ENCODE measurements around the gene ACVR1C.
"Not testable (repeated sequence)": the region's sequence is repeated elsewhere in the genome, so short reads cannot be mapped to it uniquely, and the experiment has no call there.

ACVR1C gene

DNA sequence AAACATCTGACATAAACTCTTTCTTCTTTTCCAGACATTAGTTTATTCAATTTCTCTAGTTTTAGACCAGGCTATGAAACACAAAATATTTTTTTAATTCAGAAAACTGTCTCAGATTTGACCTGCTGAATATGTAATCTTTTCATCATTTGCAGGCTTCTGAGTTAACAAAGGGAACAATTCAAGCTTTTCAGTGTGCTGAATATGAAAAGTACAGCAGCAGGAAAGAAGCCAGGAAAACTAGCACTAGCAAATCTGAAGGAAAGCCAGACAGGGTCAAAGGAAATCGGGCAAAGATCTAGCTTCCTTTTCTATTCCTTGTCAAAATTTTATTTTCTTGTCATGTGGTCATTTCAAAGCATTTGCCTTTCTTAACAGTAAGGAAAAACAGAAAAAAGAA lies 35.3 kb downstream of the ACVR1C start:
- H3K4me3 ChIP-seq (ENCODE audit: control insufficient read depth, low read depth, low read length) = no peak overlapping the region
- DNase-seq (ENCODE audit: low read depth) = no peak
- TF ChIP-seq, protein P1, sequence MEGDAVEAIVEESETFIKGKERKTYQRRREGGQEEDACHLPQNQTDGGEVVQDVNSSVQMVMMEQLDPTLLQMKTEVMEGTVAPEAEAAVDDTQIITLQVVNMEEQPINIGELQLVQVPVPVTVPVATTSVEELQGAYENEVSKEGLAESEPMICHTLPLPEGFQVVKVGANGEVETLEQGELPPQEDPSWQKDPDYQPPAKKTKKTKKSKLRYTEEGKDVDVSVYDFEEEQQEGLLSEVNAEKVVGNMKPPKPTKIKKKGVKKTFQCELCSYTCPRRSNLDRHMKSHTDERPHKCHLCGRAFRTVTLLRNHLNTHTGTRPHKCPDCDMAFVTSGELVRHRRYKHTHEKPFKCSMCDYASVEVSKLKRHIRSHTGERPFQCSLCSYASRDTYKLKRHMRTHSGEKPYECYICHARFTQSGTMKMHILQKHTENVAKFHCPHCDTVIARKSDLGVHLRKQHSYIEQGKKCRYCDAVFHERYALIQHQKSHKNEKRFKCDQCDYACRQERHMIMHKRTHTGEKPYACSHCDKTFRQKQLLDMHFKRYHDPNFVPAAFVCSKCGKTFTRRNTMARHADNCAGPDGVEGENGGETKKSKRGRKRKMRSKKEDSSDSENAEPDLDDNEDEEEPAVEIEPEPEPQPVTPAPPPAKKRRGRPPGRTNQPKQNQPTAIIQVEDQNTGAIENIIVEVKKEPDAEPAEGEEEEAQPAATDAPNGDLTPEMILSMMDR (IDR thresholded peaks at IDR 0.05; ENCODE audit: control insufficient read depth, insufficient read depth, low read depth, low read length, missing control alignments) = no peak

DNA sequence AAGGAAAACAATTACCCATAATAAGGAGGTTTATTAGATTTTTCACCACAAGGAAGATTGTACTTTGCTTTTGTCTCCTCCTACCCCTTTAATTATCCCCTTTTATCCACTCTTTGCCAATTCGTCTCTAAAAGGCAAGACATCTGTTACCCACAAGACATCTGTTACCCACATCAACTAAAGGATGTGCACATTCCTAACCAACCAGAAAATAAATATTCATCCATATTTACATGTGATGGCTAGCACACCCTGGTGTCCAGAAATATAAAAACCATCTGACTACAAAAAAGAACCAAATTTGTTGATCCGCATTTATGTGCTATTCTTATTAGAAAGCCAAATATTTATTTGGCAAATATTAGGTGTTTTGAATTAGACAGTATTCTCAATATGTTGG lies 35.7 kb downstream of the ACVR1C start:
- peak; percentile 18 for DNase-seq (ENCODE audit: low read depth)
- TF ChIP-seq, protein P1 (IDR thresholded peaks at IDR 0.05; ENCODE audit: control insufficient read depth, insufficient read depth, low read depth, low read length, missing control alignments) = peak; percentile 32
- H3K4me3 ChIP-seq (ENCODE audit: control insufficient read depth, low read depth, low read length) = no peak overlapping the region

DNA sequence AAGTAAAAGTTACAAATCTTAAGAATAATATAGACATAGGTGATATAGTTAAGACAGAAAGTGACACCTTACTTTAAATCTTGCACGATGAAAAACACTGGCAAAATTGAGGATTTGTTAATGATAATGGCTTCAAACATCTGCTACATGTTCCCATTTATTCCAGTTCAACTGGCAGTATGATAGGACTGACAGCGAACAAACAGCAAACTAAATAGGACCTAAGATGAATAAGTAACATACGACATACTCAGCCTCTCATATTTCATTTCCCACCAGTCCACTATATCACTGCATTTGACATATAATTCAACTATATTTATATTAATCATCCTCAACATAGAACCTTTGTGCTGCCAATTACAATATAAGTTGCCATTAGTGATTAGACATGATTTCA lies 36.3 kb downstream of the ACVR1C start:
- TF ChIP-seq, protein P1 (IDR thresholded peaks at IDR 0.05; ENCODE audit: control insufficient read depth, insufficient read depth, low read depth, low read length, missing control alignments) = no peak
- no peak for DNase-seq (ENCODE audit: low read depth)
- no peak overlapping the region for H3K4me3 ChIP-seq (ENCODE audit: control insufficient read depth, low read depth, low read length)

- no peak overlapping the region for H3K4me3 ChIP-seq (ENCODE audit: control insufficient read depth, low read depth, low read length)
- no peak for DNase-seq (ENCODE audit: low read depth)
- TF ChIP-seq, protein P1 (IDR thresholded peaks at IDR 0.05; ENCODE audit: control insufficient read depth, insufficient read depth, low read depth, low read length, missing control alignments) = no peak
These were observed 41.1 kb downstream of the ACVR1C start for GRCh38 chr2:157587576-157587975.

DNA sequence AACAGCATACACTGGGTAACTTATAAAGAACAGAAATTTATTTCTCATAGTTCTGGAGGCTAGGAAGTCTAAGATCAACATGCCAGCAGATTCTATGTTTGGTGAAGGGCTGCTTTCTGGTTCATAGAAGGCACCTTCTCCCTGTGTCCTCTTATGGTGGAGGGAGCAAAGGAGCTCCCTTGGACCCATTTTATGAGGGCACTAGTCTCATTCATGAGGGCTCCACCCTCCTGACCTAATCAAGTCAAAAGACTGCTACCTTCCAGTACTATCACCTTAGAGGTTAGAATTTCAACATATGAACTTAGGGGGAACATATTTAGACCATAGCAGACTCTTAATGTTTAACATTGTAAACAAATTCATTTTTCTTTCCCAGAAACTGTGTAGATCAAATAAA lies 54.5 kb downstream of the ACVR1C start:
- DNase-seq (ENCODE audit: low read depth) = no peak
- no peak overlapping the region for H3K4me3 ChIP-seq (ENCODE audit: control insufficient read depth, low read depth, low read length)
- TF ChIP-seq, protein P1 (IDR thresholded peaks at IDR 0.05; ENCODE audit: control insufficient read depth, insufficient read depth, low read depth, low read length, missing control alignments) = no peak

- no peak overlapping the region for H3K4me3 ChIP-seq (ENCODE audit: control insufficient read depth, low read depth, low read length)
- TF ChIP-seq, protein P1 (IDR thresholded peaks at IDR 0.05; ENCODE audit: control insufficient read depth, insufficient read depth, low read depth, low read length, missing control alignments) = peak; percentile 14
- DNase-seq (ENCODE audit: low read depth) = no peak
These were observed 55.9 kb downstream of the ACVR1C start for GRCh38 chr2:157572725-157573124.

GRCh38 chr2:157566623-157567022 lies 62.0 kb downstream of the ACVR1C start:
- DNase-seq (ENCODE audit: low read depth); H3K4me3 ChIP-seq (ENCODE audit: control insufficient read depth, low read depth, low read length): not testable (repeated sequence)

DNA sequence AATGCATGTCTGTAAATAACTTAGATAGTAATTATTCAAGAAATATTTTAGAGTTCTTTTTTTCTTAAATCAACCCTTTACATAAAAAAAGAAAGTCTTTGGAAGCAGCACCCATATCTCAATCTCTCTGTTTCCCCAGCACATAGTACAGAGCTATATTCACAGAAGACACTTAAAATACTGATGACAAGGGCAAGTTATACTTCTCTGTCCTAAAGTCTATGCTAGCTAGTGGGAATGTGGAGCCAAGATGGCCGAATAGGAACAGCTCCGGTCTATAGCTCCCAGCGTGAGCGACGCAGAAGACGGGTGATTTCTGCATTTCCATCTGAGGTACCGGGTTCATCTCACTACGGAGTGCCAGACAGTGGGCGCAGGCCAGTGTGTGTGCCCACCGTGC lies 62.6 kb downstream of the ACVR1C start:
- not testable (repeated sequence) for H3K4me3 ChIP-seq (ENCODE audit: control insufficient read depth, low read depth, low read length); DNase-seq (ENCODE audit: low read depth)
